HCT116 (cell line): ENCODE data around the gene SNED1. TPM values are rescaled to one million over a fixed set of nuclear protein-coding genes. Genes with fewer than 3 reads are reported as not detected.

ENCODE experiments used
- ATAC-seq: fragments of 200-7000 bp; cut with Tn5 transposase; 2 replicates; pipeline ENCODE4 v1.9.1; 2020; ENCODE audit warnings: mild to moderate bottlenecking, moderate library complexity
- BruUV-seq: library from RNA; stranded (reverse); fragments of 400-500 nt; replicated peaks from 2 replicates; lab custom pipeline; 2021; lab: Mats Ljungman, UMichigan
- CTCF ChIA-PET: fragments of 300-600 bp; sonication (Branson Sonifier 250); formaldehyde crosslinking; loops from one replicate; lab custom pipeline; 2021; ENCODE audit warnings: antibody characterized with exemption; lab: Charles Lee
- POLR2A ChIA-PET: fragments of 300-600, 350-600 bp; sonication (Branson Sonifier 250); formaldehyde crosslinking; loops from one replicate; lab custom pipeline; 2021; ENCODE audit warnings: antibody characterized with exemption; lab: Charles Lee
- RAD21 ChIA-PET, 2 experiments: fragments of 300-600 bp; sonication (Branson Sonifier 250); formaldehyde crosslinking; loops; one replicate each; lab custom pipeline; 2023; ENCODE audit warnings: low total read pairs in 2 of 2; ENCODE audit not compliant: uncharacterized antibody in 2 of 2, unreplicated experiment in 2 of 2, low non-redundant PET in 1 of 2; lab: Charles Lee
- DNase-seq: peaks from one replicate; pipeline ENCODE4 v3.0.0-alpha.2; 2010; ENCODE audit warnings: low read depth, low spot score
- H2AFZ ChIP-seq: fragments of 200-600 bp; shearing (Covaris generic), sonication (generic); 2 replicates; pipeline ENCODE4 v1.6.1; 2017; ENCODE audit warnings: low read depth, mixed run types, mixed read lengths, antibody characterized with exemption, low read length; ENCODE audit not compliant: poor library complexity, severe bottlenecking
- H3K27ac ChIP-seq: 2 replicates; pipeline ENCODE4 v1.5.1; 2012; ENCODE audit warnings: low read depth, low read length
- H3K27me3 ChIP-seq: fragments of 200-600 bp; sonication (generic); 2 replicates; pipeline ENCODE4 v1.6.1; 2016; ENCODE audit warnings: mixed run types, low read length, mixed read lengths; ENCODE audit not compliant: insufficient read depth
- H3K36me3 ChIP-seq, 2 experiments: fragments of 200-500 bp in 1 of 2; fragments of 200-600 bp in 1 of 2; sonication (Bioruptor generic) in 1 of 2; sonication (generic) in 1 of 2; 2 replicates each; pipeline versions ENCODE4 v1.5.1 to v1.6.1; 2014 to 2016; ENCODE audit warnings: low read length in 2 of 2, inconsistent platforms in 1 of 2, mixed read lengths in 1 of 2, mixed run types in 1 of 2; ENCODE audit not compliant: insufficient read depth in 2 of 2, control insufficient read depth in 1 of 2
- H3K4me1 ChIP-seq, 2 experiments: fragments of 200-600 bp in 1 of 2; sonication (generic) in 1 of 2; 2 replicates each; pipeline versions ENCODE4 v1.5.1 to v1.6.1; 2012 to 2017; ENCODE audit warnings: low read length in 2 of 2, inconsistent platforms in 1 of 2, mild to moderate bottlenecking in 1 of 2, mixed read lengths in 1 of 2, mixed run types in 1 of 2, moderate library complexity in 1 of 2; ENCODE audit not compliant: insufficient read depth in 2 of 2, control insufficient read depth in 1 of 2
- H3K4me2 ChIP-seq: fragments of 200-600 bp; sonication (generic); 2 replicates; pipeline ENCODE4 v1.6.1; 2017; ENCODE audit warnings: mixed run types, low read length, mixed read lengths
- H3K4me3 ChIP-seq, 2 experiments: fragments of 200-600 bp in 1 of 2; sonication (generic) in 1 of 2; replicated peaks in 1 of 2; 2 replicates each; pipeline ENCODE4 v1.5.1; 2011 to 2016; ENCODE audit warnings: low read length in 2 of 2, control low read depth in 1 of 2, low read depth in 1 of 2, mild to moderate bottlenecking in 1 of 2, mixed read lengths in 1 of 2, mixed run types in 1 of 2
- H3K79me2 ChIP-seq: fragments of 200-600 bp; sonication (generic); 2 replicates; pipeline ENCODE4 v1.6.1; 2017; ENCODE audit warnings: mild to moderate bottlenecking, mixed run types, low read length, moderate library complexity, mixed read lengths; ENCODE audit not compliant: insufficient read depth
- H3K9ac ChIP-seq: fragments of 200-600 bp; sonication (generic); 2 replicates; pipeline ENCODE4 v1.6.1; 2016; ENCODE audit warnings: low read length, mixed read lengths
- H3K9me2 ChIP-seq: fragments of 200-600 bp; sonication (generic), shearing (Covaris generic); 2 replicates; pipeline ENCODE4 v1.6.1; 2017; ENCODE audit warnings: mixed run types, mild to moderate bottlenecking, moderate library complexity; ENCODE audit not compliant: insufficient read depth
- H3K9me3 ChIP-seq, 2 experiments: fragments of 200-500 bp in 1 of 2; fragments of 200-600 bp in 1 of 2; sonication (Bioruptor generic) in 1 of 2; sonication (generic) in 1 of 2; 2 replicates each; pipeline ENCODE4 v1.6.1; 2014 to 2017; ENCODE audit warnings: low read length in 2 of 2, mixed read lengths in 2 of 2, inconsistent platforms in 1 of 2, low read depth in 1 of 2, mild to moderate bottlenecking in 1 of 2, mixed run types in 1 of 2, moderate library complexity in 1 of 2; ENCODE audit not compliant: control insufficient read depth in 1 of 2, insufficient read depth in 1 of 2
- H4K20me1 ChIP-seq: fragments of 200-600 bp; sonication (generic), shearing (Covaris generic); 2 replicates; pipeline ENCODE4 v1.6.1; 2017; ENCODE audit warnings: mixed run types, mild to moderate bottlenecking, moderate library complexity; ENCODE audit not compliant: insufficient read depth
- ATF3 ChIP-seq: IDR thresholded peaks from 2 replicates; pipeline ENCODE4 v1.6.1; 2012
- CEBPB ChIP-seq: IDR thresholded peaks from 2 replicates; pipeline ENCODE4 v1.6.1; 2012; ENCODE audit warnings: low read depth
- ELF1 ChIP-seq: IDR thresholded peaks from 2 replicates; pipeline ENCODE4 v1.6.1; 2012; ENCODE audit warnings: low read depth, borderline replicate concordance
- EZH2phosphoT487 ChIP-seq: fragments of 200-600 bp; IDR thresholded peaks from 2 replicates; pipeline ENCODE4 v1.6.1; 2018; ENCODE audit warnings: antibody characterized with exemption, borderline replicate concordance
- FOSL1 ChIP-seq: IDR thresholded peaks from 2 replicates; pipeline ENCODE4 v1.6.1; 2012; ENCODE audit warnings: low read depth
- MAX ChIP-seq: IDR thresholded peaks from 2 replicates; pipeline ENCODE4 v1.6.1; 2012
- POLR2AphosphoS5 ChIP-seq: IDR thresholded peaks from 2 replicates; pipeline ENCODE4 v1.6.1; 2011; ENCODE audit warnings: mild to moderate bottlenecking, low read depth, low read length, moderate library complexity
- REST ChIP-seq: IDR thresholded peaks from 2 replicates; pipeline ENCODE4 v1.6.1; 2012; ENCODE audit warnings: low read depth
- intact Hi-C: fragments of 100-400 bp; cut with micrococcal nuclease; formaldehyde crosslinking; loops from 2 replicates; pipeline ENCODE4 v1.10.0; 2022
- total RNA-seq: library from RNA; stranded (reverse); gene quantifications from one replicate; pipeline ENCODE4 v1.2.1, GENCODE V29; 2021; ENCODE audit not compliant: unreplicated experiment
- TF ChIP-seq, protein P1 (sequence below): IDR thresholded peaks from 2 replicates; pipeline ENCODE4 v1.6.1; 2011; ENCODE audit warnings: mild to moderate bottlenecking, low read length, moderate library complexity; ENCODE audit not compliant: insufficient replicate concordance; ENCODE audit errors: extremely low read depth

SNED1 gene
- total RNA-seq, 1 experiment from 2014 or later: 9.6 TPM

GRCh38 chr2:241039416-241039815, 41.0 kb downstream of the SNED1 start (continued):
- TF ChIP-seq REST (no peak), ATF3 (no peak), ELF1 (no peak)
- TF ChIP-seq, protein P1, sequence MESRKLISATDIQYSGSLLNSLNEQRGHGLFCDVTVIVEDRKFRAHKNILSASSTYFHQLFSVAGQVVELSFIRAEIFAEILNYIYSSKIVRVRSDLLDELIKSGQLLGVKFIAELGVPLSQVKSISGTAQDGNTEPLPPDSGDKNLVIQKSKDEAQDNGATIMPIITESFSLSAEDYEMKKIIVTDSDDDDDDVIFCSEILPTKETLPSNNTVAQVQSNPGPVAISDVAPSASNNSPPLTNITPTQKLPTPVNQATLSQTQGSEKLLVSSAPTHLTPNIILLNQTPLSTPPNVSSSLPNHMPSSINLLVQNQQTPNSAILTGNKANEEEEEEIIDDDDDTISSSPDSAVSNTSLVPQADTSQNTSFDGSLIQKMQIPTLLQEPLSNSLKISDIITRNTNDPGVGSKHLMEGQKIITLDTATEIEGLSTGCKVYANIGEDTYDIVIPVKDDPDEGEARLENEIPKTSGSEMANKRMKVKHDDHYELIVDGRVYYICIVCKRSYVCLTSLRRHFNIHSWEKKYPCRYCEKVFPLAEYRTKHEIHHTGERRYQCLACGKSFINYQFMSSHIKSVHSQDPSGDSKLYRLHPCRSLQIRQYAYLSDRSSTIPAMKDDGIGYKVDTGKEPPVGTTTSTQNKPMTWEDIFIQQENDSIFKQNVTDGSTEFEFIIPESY: no peak
- TF ChIP-seq, all 23 proteins: peak for 0

DNA sequence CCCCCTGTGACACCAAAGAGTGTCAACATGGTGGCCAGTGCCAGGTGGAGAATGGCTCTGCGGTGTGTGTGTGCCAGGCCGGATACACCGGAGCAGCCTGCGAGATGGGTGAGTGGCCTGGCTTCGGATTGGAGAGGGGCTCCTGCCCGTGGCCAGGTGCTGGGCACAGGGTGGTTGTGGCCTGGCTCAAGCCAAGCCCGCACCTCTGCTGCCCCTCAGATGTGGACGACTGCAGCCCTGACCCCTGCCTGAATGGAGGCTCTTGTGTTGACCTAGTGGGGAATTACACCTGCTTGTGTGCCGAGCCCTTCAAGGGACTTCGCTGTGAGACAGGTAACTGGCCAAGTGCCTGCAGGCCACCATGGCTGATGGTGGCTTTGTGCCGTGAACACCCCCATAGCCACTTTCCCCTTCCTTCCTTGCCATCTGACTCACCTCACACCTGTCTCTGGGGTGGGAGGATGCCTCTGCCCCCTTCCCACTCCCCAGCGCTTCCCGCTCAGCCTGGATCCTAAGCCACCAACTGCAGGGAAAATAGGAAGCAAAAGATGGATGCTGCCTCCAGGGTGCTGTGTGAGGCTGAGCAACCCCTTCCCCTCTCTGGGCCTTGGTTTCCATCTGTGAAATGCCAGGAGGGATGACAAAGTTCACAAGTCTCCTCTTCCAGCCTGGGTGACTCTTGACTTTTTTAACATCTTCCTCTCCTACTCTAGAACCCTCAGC, 41.8 kb downstream of the SNED1 start:
- CTCF ChIA-PET: no interaction called here
- Histone ChIP-seq H3K9me3 (no peaks in the 10 kb centered on the region), H3K4me2 (no peak overlapping the region), H3K4me1 (no peaks in the 10 kb centered on the region), H2AFZ (no peak overlapping the region), H3K27me3 (no peaks in the 10 kb centered on the region), H4K20me1 (no peaks in the 10 kb centered on the region), H3K79me2 (no peaks in the 10 kb centered on the region), H3K27ac (no peak overlapping the region), H3K36me3 (no peaks in the 10 kb centered on the region), H3K9ac (no peak overlapping the region), H3K4me3 (no peak overlapping the region), H3K9me2 (0 out of 2 replicates have a peak, but pooled peaks cover 2% of the 10 kb centered on the region)
- no TSS peak for BruUV-seq
- intact Hi-C loops: no loop called here
- RAD21 ChIA-PET: no interaction called here
- DNase-seq: no peak
- POLR2A ChIA-PET: no interaction called here
- ATAC-seq: no peak
- no peak for TF ChIP-seq REST
- TF ChIP-seq, protein P1: no peak
- TF ChIP-seq FOSL1: no peak
- TF ChIP-seq POLR2AphosphoS5: no peak
- no peak for TF ChIP-seq CEBPB
- TF ChIP-seq EZH2phosphoT487: no peak
- no peak for TF ChIP-seq ATF3
- TF ChIP-seq MAX: no peak
